HCT116 (cell line): Measurements from ENCODE around the gene ARNT2. TPM values are rescaled to one million over a fixed set of nuclear protein-coding genes. Genes with fewer than 3 reads are reported as not detected.

Experiments
- ATAC-seq: fragments of 200-7000 bp; cut with Tn5 transposase; 2 replicates; pipeline ENCODE4 v1.9.1; 2020; ENCODE audit warnings: mild to moderate bottlenecking, moderate library complexity
- BruUV-seq: library from RNA; stranded (reverse); fragments of 400-500 nt; replicated peaks from 2 replicates; lab custom pipeline; 2021; lab: Mats Ljungman, UMichigan
- CTCF ChIA-PET: fragments of 300-600 bp; sonication (Branson Sonifier 250); formaldehyde crosslinking; loops from one replicate; lab custom pipeline; 2021; ENCODE audit warnings: antibody characterized with exemption; lab: Charles Lee
- POLR2A ChIA-PET: fragments of 300-600, 350-600 bp; sonication (Branson Sonifier 250); formaldehyde crosslinking; loops from one replicate; lab custom pipeline; 2021; ENCODE audit warnings: antibody characterized with exemption; lab: Charles Lee
- RAD21 ChIA-PET, 2 experiments: fragments of 300-600 bp; sonication (Branson Sonifier 250); formaldehyde crosslinking; loops; one replicate each; lab custom pipeline; 2023; ENCODE audit warnings: low total read pairs in 2 of 2; ENCODE audit not compliant: uncharacterized antibody in 2 of 2, unreplicated experiment in 2 of 2, low non-redundant PET in 1 of 2; lab: Charles Lee
- DNase-seq: peaks from one replicate; pipeline ENCODE4 v3.0.0-alpha.2; 2010; ENCODE audit warnings: low read depth, low spot score
- H2AFZ ChIP-seq: fragments of 200-600 bp; shearing (Covaris generic), sonication (generic); 2 replicates; pipeline ENCODE4 v1.6.1; 2017; ENCODE audit warnings: low read depth, mixed run types, mixed read lengths, antibody characterized with exemption, low read length; ENCODE audit not compliant: poor library complexity, severe bottlenecking
- H3K27ac ChIP-seq: 2 replicates; pipeline ENCODE4 v1.5.1; 2012; ENCODE audit warnings: low read depth, low read length
- H3K27me3 ChIP-seq: fragments of 200-600 bp; sonication (generic); 2 replicates; pipeline ENCODE4 v1.6.1; 2016; ENCODE audit warnings: mixed run types, low read length, mixed read lengths; ENCODE audit not compliant: insufficient read depth
- H3K36me3 ChIP-seq, 2 experiments: fragments of 200-500 bp in 1 of 2; fragments of 200-600 bp in 1 of 2; sonication (Bioruptor generic) in 1 of 2; sonication (generic) in 1 of 2; 2 replicates each; pipeline versions ENCODE4 v1.5.1 to v1.6.1; 2014 to 2016; ENCODE audit warnings: low read length in 2 of 2, inconsistent platforms in 1 of 2, mixed read lengths in 1 of 2, mixed run types in 1 of 2; ENCODE audit not compliant: insufficient read depth in 2 of 2, control insufficient read depth in 1 of 2
- H3K4me1 ChIP-seq, 2 experiments: fragments of 200-600 bp in 1 of 2; sonication (generic) in 1 of 2; 2 replicates each; pipeline versions ENCODE4 v1.5.1 to v1.6.1; 2012 to 2017; ENCODE audit warnings: low read length in 2 of 2, inconsistent platforms in 1 of 2, mild to moderate bottlenecking in 1 of 2, mixed read lengths in 1 of 2, mixed run types in 1 of 2, moderate library complexity in 1 of 2; ENCODE audit not compliant: insufficient read depth in 2 of 2, control insufficient read depth in 1 of 2
- H3K4me2 ChIP-seq: fragments of 200-600 bp; sonication (generic); 2 replicates; pipeline ENCODE4 v1.6.1; 2017; ENCODE audit warnings: mixed run types, low read length, mixed read lengths
- H3K4me3 ChIP-seq, 2 experiments: fragments of 200-600 bp in 1 of 2; sonication (generic) in 1 of 2; replicated peaks in 1 of 2; 2 replicates each; pipeline ENCODE4 v1.5.1; 2011 to 2016; ENCODE audit warnings: low read length in 2 of 2, control low read depth in 1 of 2, low read depth in 1 of 2, mild to moderate bottlenecking in 1 of 2, mixed read lengths in 1 of 2, mixed run types in 1 of 2
- H3K79me2 ChIP-seq: fragments of 200-600 bp; sonication (generic); 2 replicates; pipeline ENCODE4 v1.6.1; 2017; ENCODE audit warnings: mild to moderate bottlenecking, mixed run types, low read length, moderate library complexity, mixed read lengths; ENCODE audit not compliant: insufficient read depth
- H3K9ac ChIP-seq: fragments of 200-600 bp; sonication (generic); 2 replicates; pipeline ENCODE4 v1.6.1; 2016; ENCODE audit warnings: low read length, mixed read lengths
- H3K9me2 ChIP-seq: fragments of 200-600 bp; sonication (generic), shearing (Covaris generic); 2 replicates; pipeline ENCODE4 v1.6.1; 2017; ENCODE audit warnings: mixed run types, mild to moderate bottlenecking, moderate library complexity; ENCODE audit not compliant: insufficient read depth
- H3K9me3 ChIP-seq, 2 experiments: fragments of 200-500 bp in 1 of 2; fragments of 200-600 bp in 1 of 2; sonication (Bioruptor generic) in 1 of 2; sonication (generic) in 1 of 2; 2 replicates each; pipeline ENCODE4 v1.6.1; 2014 to 2017; ENCODE audit warnings: low read length in 2 of 2, mixed read lengths in 2 of 2, inconsistent platforms in 1 of 2, low read depth in 1 of 2, mild to moderate bottlenecking in 1 of 2, mixed run types in 1 of 2, moderate library complexity in 1 of 2; ENCODE audit not compliant: control insufficient read depth in 1 of 2, insufficient read depth in 1 of 2
- H4K20me1 ChIP-seq: fragments of 200-600 bp; sonication (generic), shearing (Covaris generic); 2 replicates; pipeline ENCODE4 v1.6.1; 2017; ENCODE audit warnings: mixed run types, mild to moderate bottlenecking, moderate library complexity; ENCODE audit not compliant: insufficient read depth
- CBX3 ChIP-seq: IDR thresholded peaks from 2 replicates; pipeline ENCODE4 v1.6.1; 2012; ENCODE audit warnings: low read depth
- EGR1 ChIP-seq: IDR thresholded peaks from 2 replicates; pipeline ENCODE4 v1.6.1; 2012; ENCODE audit warnings: low read depth
- ELF1 ChIP-seq: IDR thresholded peaks from 2 replicates; pipeline ENCODE4 v1.6.1; 2012; ENCODE audit warnings: low read depth, borderline replicate concordance
- FOSL1 ChIP-seq: IDR thresholded peaks from 2 replicates; pipeline ENCODE4 v1.6.1; 2012; ENCODE audit warnings: low read depth
- POLR2A ChIP-seq: IDR thresholded peaks from 2 replicates; pipeline ENCODE4 v1.7.0; 2011; ENCODE audit warnings: borderline replicate concordance; ENCODE audit not compliant: insufficient read depth, insufficient read length; ENCODE audit errors: extremely low read depth
- RAD21 ChIP-seq: IDR thresholded peaks from 2 replicates; pipeline ENCODE4 v1.6.1; 2012; ENCODE audit warnings: low read depth, mild to moderate bottlenecking
- SIN3A ChIP-seq: IDR thresholded peaks from 2 replicates; pipeline ENCODE4 v1.6.1; 2012; ENCODE audit warnings: low read depth
- SP1 ChIP-seq: IDR thresholded peaks from 2 replicates; pipeline ENCODE4 v1.6.1; 2012; ENCODE audit warnings: low read depth
- TCF7L2 ChIP-seq: IDR thresholded peaks from 2 replicates; pipeline ENCODE4 v1.7.0; 2011; ENCODE audit warnings: borderline replicate concordance, inconsistent platforms; ENCODE audit not compliant: insufficient read depth, insufficient read length; ENCODE audit errors: extremely low read depth
- intact Hi-C: fragments of 100-400 bp; cut with micrococcal nuclease; formaldehyde crosslinking; loops from 2 replicates; pipeline ENCODE4 v1.10.0; 2022
- total RNA-seq: library from RNA; stranded (reverse); gene quantifications from one replicate; pipeline ENCODE4 v1.2.1, GENCODE V29; 2021; ENCODE audit not compliant: unreplicated experiment
- TF ChIP-seq, protein P1 (sequence below), 3 experiments: fragments of 200-600 bp in 1 of 3; sonication (generic) in 1 of 3; IDR thresholded peaks in 2 of 3; conservative IDR thresholded peaks in 1 of 3; 2 replicates each; pipeline ENCODE4 v1.5.1; 2012 to 2017; ENCODE audit warnings: low read depth in 2 of 3, low read length in 2 of 3, antibody characterized with exemption in 1 of 3, borderline replicate concordance in 1 of 3, control low read depth in 1 of 3, mild to moderate bottlenecking in 1 of 3, mixed read lengths in 1 of 3, mixed run types in 1 of 3, moderate library complexity in 1 of 3; ENCODE audit not compliant: insufficient read depth in 1 of 3
- TF ChIP-seq, protein P2 (sequence below): IDR thresholded peaks from 2 replicates; pipeline ENCODE4 v1.6.1; 2012
- TF ChIP-seq, protein P3 (sequence below): IDR thresholded peaks from 2 replicates; pipeline ENCODE4 v1.6.1; 2011; ENCODE audit warnings: mild to moderate bottlenecking, low read length, moderate library complexity; ENCODE audit not compliant: insufficient replicate concordance; ENCODE audit errors: extremely low read depth

The ARNT2 gene
- total RNA-seq, 1 experiment from 2014 or later, result 3.0 TPM

DNA sequence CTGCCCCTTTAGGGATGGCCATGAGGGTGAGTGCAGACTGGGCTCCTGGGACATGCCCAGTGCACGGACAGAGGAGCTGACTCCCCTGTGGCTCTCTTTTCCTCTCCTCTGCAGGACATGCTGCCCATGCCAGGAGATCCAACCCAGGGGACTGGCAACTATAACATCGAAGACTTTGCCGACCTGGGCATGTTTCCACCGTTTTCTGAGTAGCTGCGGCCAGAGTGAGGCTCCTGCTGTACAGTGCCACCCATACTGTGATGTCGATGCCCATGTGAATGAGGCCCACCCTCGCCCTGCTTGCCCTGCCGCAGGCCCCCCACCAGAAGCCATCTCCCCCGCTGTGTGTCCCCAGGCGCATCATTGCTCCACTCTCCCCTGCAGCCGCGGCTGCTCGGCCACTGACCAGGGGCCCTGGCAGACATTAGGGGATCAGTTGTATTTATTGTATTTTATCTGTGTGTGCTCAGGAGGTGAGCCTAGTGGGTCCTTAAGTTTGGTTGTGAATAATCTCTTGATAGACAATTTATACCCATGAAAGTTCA is 189.4 kb downstream of the ARNT2 start:
- Histone ChIP-seq H3K27ac (no peak overlapping the region), H3K36me3 (no peaks in the 10 kb centered on the region), H3K9me3 (no peaks in the 10 kb centered on the region)
- intact Hi-C loops, result no loop called here
- TF ChIP-seq POLR2A (no peak), ELF1 (no peak), FOSL1 (no peak), TCF7L2 (no peak), SIN3A (no peak), SP1 (no peak), RAD21 (no peak), CBX3 (no peak), EGR1 (no peak)
- TF ChIP-seq, protein P1, sequence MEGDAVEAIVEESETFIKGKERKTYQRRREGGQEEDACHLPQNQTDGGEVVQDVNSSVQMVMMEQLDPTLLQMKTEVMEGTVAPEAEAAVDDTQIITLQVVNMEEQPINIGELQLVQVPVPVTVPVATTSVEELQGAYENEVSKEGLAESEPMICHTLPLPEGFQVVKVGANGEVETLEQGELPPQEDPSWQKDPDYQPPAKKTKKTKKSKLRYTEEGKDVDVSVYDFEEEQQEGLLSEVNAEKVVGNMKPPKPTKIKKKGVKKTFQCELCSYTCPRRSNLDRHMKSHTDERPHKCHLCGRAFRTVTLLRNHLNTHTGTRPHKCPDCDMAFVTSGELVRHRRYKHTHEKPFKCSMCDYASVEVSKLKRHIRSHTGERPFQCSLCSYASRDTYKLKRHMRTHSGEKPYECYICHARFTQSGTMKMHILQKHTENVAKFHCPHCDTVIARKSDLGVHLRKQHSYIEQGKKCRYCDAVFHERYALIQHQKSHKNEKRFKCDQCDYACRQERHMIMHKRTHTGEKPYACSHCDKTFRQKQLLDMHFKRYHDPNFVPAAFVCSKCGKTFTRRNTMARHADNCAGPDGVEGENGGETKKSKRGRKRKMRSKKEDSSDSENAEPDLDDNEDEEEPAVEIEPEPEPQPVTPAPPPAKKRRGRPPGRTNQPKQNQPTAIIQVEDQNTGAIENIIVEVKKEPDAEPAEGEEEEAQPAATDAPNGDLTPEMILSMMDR (IDR thresholded peaks at IDR 0.05 in 2 of 3, conservative IDR thresholded peaks at IDR 0.05 in 1 of 3; ENCODE audit: borderline replicate concordance in 1 of 3, insufficient read depth in 1 of 3, low read depth in 2 of 3, low read length in 2 of 3), result no peak
- TF ChIP-seq, protein P2, sequence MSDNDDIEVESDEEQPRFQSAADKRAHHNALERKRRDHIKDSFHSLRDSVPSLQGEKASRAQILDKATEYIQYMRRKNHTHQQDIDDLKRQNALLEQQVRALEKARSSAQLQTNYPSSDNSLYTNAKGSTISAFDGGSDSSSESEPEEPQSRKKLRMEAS, result no peak
- TF ChIP-seq, protein P3, sequence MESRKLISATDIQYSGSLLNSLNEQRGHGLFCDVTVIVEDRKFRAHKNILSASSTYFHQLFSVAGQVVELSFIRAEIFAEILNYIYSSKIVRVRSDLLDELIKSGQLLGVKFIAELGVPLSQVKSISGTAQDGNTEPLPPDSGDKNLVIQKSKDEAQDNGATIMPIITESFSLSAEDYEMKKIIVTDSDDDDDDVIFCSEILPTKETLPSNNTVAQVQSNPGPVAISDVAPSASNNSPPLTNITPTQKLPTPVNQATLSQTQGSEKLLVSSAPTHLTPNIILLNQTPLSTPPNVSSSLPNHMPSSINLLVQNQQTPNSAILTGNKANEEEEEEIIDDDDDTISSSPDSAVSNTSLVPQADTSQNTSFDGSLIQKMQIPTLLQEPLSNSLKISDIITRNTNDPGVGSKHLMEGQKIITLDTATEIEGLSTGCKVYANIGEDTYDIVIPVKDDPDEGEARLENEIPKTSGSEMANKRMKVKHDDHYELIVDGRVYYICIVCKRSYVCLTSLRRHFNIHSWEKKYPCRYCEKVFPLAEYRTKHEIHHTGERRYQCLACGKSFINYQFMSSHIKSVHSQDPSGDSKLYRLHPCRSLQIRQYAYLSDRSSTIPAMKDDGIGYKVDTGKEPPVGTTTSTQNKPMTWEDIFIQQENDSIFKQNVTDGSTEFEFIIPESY, result no peak
- TF ChIP-seq, all 23 proteins: peak for 0
- no peak overlapping the region for H3K9ac ChIP-seq
- H3K4me2 ChIP-seq, result no peak overlapping the region
- no peak overlapping the region for H2AFZ ChIP-seq
- H4K20me1 ChIP-seq, result no peaks in the 10 kb centered on the region
- peaks cover 3 to 29% of the 10 kb centered on the region in 2 experiments; a peak in 3 of 4 replicates for H3K4me1 ChIP-seq
- POLR2A ChIA-PET, result no interaction called here
- RAD21 ChIA-PET, result no interaction called here
- H3K9me2 ChIP-seq, result no peaks in the 10 kb centered on the region
- H3K27me3 ChIP-seq, result no peaks in the 10 kb centered on the region
- DNase-seq, result no peak
- no TSS peak for BruUV-seq
- no peak overlapping the region for H3K4me3 ChIP-seq
- CTCF ChIA-PET, result no interaction called here
- no peak for ATAC-seq
- H3K79me2 ChIP-seq, result no peaks in the 10 kb centered on the region
